Progenitor cell of endocrine pancreas (in vitro differentiated cells): ENCODE data around the gene ROR2. TPM values are rescaled to one million over a fixed set of nuclear protein-coding genes. Genes with fewer than 3 reads are reported as not detected.

ENCODE experiments used
- DNase-seq: peaks from one replicate; pipeline ENCODE4 v3.0.0; 2021; ENCODE audit warnings: low spot score; ENCODE audit not compliant: unreplicated experiment
- H3K27ac Mint-ChIP-seq: 2 replicates; pipeline ENCODE4 v1.8.0; 2021; ENCODE audit warnings: mild to moderate bottlenecking, moderate library complexity, mixed read lengths
- H3K27me3 Mint-ChIP-seq: 2 replicates; pipeline ENCODE4 v1.8.0; 2021; ENCODE audit warnings: mixed read lengths
- H3K36me3 Mint-ChIP-seq: 2 replicates; pipeline ENCODE4 v1.8.0; 2022; ENCODE audit warnings: mixed read lengths; ENCODE audit not compliant: insufficient read depth
- H3K4me1 Mint-ChIP-seq: 2 replicates; pipeline ENCODE4 v1.8.0; 2021; ENCODE audit warnings: low read depth, mixed read lengths
- H3K4me3 Mint-ChIP-seq: 2 replicates; pipeline ENCODE4 v1.8.0; 2021; ENCODE audit warnings: low read depth, mild to moderate bottlenecking, moderate library complexity, mixed read lengths
- H3K9me3 Mint-ChIP-seq: 2 replicates; pipeline ENCODE4 v1.8.0; 2021; ENCODE audit warnings: low read depth, mixed read lengths
- total RNA-seq: library from RNA; stranded (reverse); gene quantifications from 2 replicates; pipeline ENCODE4 v1.2.1, GENCODE V29; 2021
- TF ChIP-seq, protein P1 (sequence below): fragments of 200-600 bp; sonication (generic); IDR thresholded peaks from one replicate; pipeline ENCODE4 v1.5.0; 2021; ENCODE audit warnings: antibody characterized with exemption, mild to moderate bottlenecking; ENCODE audit not compliant: unreplicated experiment

The ROR2 gene
- total RNA-seq, 1 donor from 2014 or later: 23.6 TPM

DNA sequence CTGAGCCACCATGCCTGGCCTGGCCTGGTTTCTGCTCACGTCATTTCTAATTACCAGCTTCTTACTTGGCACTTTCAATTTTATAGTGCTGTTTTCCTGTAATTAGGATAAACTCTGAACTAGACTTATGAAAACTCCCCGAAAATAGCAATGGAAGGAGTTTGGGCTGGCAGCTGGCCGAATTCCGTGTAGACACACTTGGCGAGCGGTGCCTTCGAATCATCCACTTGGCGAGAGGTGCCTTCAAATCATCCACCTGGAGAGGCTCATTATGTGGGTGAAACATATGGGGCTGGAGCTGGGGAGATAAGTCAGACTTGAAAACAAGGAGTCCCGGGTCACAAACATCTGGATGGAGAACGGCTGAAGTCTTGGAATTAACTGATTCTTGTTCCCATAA is 203.7 kb downstream of the ROR2 start:
- no peaks in the 10 kb centered on the region for H3K27me3 Mint-ChIP-seq
- no peaks in the 10 kb centered on the region for H3K9me3 Mint-ChIP-seq
- TF ChIP-seq, protein P1, sequence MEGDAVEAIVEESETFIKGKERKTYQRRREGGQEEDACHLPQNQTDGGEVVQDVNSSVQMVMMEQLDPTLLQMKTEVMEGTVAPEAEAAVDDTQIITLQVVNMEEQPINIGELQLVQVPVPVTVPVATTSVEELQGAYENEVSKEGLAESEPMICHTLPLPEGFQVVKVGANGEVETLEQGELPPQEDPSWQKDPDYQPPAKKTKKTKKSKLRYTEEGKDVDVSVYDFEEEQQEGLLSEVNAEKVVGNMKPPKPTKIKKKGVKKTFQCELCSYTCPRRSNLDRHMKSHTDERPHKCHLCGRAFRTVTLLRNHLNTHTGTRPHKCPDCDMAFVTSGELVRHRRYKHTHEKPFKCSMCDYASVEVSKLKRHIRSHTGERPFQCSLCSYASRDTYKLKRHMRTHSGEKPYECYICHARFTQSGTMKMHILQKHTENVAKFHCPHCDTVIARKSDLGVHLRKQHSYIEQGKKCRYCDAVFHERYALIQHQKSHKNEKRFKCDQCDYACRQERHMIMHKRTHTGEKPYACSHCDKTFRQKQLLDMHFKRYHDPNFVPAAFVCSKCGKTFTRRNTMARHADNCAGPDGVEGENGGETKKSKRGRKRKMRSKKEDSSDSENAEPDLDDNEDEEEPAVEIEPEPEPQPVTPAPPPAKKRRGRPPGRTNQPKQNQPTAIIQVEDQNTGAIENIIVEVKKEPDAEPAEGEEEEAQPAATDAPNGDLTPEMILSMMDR: no peak
- peaks cover 1% of the 10 kb centered on the region for H3K36me3 Mint-ChIP-seq
- peaks cover 10% of the 10 kb centered on the region for H3K4me1 Mint-ChIP-seq
- H3K4me3 Mint-ChIP-seq: no peak overlapping the region
- no peak overlapping the region for H3K27ac Mint-ChIP-seq
- DNase-seq: no peak

DNA sequence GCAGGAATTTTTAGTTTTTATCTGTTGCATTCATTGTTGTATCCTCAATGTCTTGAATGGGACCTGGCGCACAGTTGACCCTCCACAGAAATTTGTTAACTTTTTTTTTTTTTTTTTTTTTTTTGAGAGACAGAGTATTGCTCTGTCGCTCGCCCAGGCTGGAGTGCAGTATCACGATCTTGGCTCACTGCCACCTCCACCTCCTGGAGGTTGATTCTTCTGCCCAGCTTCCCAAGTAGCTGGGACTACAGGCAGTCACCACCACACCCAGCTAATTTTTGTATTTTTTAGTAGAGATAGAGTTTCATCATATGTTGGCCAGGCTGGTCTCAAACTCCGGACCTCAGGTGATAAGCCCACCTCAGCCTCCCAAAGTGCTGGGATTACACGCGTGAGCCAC is 205.9 kb downstream of the ROR2 start:
- TF ChIP-seq, protein P1: no peak
- no peak overlapping the region for H3K4me3 Mint-ChIP-seq
- peaks cover 1% of the 10 kb centered on the region for H3K36me3 Mint-ChIP-seq
- H3K9me3 Mint-ChIP-seq: no peaks in the 10 kb centered on the region
- no peak overlapping the region for H3K27ac Mint-ChIP-seq
- peaks cover 7% of the 10 kb centered on the region for H3K4me1 Mint-ChIP-seq
- H3K27me3 Mint-ChIP-seq: no peaks in the 10 kb centered on the region
- no peak for DNase-seq

DNA sequence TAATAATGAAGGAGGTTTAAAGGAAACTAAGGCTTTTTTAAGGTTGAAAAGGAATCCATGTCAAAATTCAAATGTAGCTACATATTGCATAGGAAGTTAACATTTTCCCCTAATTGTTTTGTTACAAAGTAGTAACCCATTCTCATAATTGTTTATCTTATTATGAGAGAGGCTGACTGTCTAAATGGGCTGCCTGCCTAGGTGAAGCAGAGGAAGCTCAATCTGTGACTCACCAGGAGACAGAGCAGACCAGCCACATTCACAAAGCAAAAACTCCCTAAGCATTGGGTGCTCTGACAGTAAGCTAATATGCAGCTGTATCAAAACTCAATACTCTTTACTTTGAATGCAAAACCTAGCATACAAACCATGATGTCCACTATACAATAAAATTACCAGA is 208.5 kb downstream of the ROR2 start:
- no peak overlapping the region for H3K27ac Mint-ChIP-seq
- peaks cover 1% of the 10 kb centered on the region for H3K36me3 Mint-ChIP-seq
- H3K4me3 Mint-ChIP-seq: no peak overlapping the region
- DNase-seq: no peak
- no peaks in the 10 kb centered on the region for H3K9me3 Mint-ChIP-seq
- TF ChIP-seq, protein P1: no peak
- no peaks in the 10 kb centered on the region for H3K4me1 Mint-ChIP-seq
- no peaks in the 10 kb centered on the region for H3K27me3 Mint-ChIP-seq

DNA sequence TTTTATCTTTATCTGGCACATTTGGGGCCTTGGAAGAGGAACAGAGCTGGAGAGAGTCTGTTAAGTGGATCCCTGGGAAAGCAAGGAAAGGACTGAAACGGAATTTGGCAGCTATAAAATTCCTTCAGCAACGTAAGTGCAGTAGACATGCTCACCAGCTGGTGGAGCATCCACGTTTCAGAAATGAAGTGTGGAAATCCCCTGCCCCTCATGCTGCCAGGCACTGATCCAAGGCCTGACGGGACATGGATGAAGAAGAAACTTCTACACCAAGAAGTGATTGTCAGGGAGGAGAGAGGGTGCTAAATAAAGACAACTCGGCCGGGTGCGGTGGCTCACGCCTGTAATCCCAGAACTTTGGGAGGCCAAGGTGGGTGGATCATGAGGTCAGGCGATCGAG is 209.3 kb downstream of the ROR2 start:
- no peaks in the 10 kb centered on the region for H3K9me3 Mint-ChIP-seq
- H3K27ac Mint-ChIP-seq: no peak overlapping the region
- DNase-seq: no peak
- no peaks in the 10 kb centered on the region for H3K27me3 Mint-ChIP-seq
- H3K4me1 Mint-ChIP-seq: no peaks in the 10 kb centered on the region
- H3K4me3 Mint-ChIP-seq: no peak overlapping the region
- H3K36me3 Mint-ChIP-seq: peaks cover 7% of the 10 kb centered on the region
- TF ChIP-seq, protein P1: no peak

DNA sequence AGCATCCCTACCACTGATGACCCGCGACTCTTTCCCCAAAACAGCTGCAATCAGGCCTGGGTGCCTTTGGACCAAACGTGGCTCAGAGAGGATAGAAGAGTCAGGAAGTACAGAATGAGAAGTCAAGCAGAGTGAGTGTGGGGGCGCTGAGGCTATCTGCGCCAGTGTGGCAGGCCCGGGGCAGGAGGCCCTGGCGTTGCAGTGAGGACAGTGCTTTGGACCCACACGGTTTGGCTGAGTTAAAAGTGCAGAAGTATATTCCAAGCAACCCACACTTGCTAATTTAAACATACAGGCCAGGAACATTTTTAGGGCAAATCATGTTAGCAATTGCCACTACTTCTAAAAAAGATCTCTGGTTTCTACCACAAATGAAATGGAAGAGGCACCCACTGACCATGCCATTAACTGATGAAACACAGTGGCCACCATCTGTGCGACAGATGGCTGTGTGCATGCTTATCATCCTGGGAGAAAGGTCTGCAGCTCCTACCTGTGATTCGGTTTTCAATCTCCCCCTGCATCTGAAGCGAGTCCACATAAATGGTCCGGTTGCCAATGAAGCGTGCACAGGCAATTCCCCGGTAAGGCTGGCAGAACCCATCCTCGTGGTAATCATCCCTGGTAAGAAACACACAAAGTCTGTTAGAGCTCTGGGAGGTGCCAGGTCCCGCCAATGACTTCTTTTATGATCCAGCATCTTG is 213.0 kb downstream of the ROR2 start:
- Mint-ChIP-seq H3K4me1 (no peaks in the 10 kb centered on the region), H3K36me3 (peaks cover 9% of the 10 kb centered on the region), H3K27me3 (no peaks in the 10 kb centered on the region), H3K4me3 (no peak overlapping the region), H3K27ac (no peak overlapping the region), H3K9me3 (no peaks in the 10 kb centered on the region)
- TF ChIP-seq, protein P1: no peak
- no peak for DNase-seq
